Measurements from ENCODE around the gene NOTCH1.
A peak's percentile ranks its signal among the peaks of the same experiment; 100 is the strongest.

The NOTCH1 gene

DNA sequence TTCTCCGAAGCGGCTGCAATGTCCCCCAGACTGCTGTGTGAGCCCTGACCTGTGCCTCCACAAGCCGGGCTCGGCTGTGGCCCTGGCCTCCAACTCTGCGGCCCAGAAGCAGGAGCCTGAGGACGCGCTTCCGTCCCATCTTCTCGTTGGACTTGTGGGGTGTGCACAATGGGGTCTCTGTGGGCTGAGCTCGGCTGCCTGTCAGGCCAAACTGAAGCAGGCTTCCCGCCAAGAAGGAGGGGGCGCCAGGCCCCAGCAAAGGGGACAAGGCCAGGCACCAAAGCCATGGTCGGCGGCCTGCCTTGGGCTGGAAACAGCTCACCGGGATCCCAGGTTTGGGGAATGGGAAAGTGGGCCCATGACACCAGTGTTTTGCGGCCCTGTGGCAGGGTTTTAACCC lies 4.1 kb downstream of the NOTCH1 start:
- TF ChIP-seq, protein P1, sequence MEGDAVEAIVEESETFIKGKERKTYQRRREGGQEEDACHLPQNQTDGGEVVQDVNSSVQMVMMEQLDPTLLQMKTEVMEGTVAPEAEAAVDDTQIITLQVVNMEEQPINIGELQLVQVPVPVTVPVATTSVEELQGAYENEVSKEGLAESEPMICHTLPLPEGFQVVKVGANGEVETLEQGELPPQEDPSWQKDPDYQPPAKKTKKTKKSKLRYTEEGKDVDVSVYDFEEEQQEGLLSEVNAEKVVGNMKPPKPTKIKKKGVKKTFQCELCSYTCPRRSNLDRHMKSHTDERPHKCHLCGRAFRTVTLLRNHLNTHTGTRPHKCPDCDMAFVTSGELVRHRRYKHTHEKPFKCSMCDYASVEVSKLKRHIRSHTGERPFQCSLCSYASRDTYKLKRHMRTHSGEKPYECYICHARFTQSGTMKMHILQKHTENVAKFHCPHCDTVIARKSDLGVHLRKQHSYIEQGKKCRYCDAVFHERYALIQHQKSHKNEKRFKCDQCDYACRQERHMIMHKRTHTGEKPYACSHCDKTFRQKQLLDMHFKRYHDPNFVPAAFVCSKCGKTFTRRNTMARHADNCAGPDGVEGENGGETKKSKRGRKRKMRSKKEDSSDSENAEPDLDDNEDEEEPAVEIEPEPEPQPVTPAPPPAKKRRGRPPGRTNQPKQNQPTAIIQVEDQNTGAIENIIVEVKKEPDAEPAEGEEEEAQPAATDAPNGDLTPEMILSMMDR (IDR thresholded peaks at IDR 0.05; ENCODE audit: low read depth, low read length) = no peak
- in situ Hi-C loops (cut with HindIII; ENCODE audit: low sequenced_read_pairs) = loop anchor here (10.0 kb wide), 1 partner anchor 57 kb away; the partner anchor contains the start of gene SEC16A
- H3K4me3 ChIP-seq (ENCODE audit: low read depth, low read length) = no peak overlapping the region
- DNase-seq (ENCODE audit: low read depth, low spot score) = no peak

DNA sequence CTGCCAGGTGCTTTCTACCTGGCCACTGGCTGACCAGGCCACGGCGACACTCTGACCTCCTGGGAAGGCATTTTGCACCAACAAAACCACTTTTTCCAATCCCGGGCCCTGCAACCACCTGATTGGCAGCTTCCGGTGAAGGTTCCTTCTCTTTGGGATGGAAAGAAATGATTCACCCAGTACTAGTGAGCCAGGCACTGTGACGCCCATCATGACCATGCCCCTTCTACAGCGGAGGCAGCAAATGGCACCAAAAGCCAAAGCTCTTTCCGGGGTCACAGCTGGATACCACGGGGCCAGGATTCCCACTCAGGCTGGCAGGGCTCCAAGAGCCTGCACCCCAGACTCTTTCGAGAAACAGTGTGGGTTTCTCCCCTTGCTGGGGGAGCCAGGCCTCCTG lies 4.7 kb downstream of the NOTCH1 start:
- no peak overlapping the region for H3K4me3 ChIP-seq (ENCODE audit: low read depth, low read length)
- in situ Hi-C loops (cut with HindIII; ENCODE audit: low sequenced_read_pairs) = loop anchor here (10.0 kb wide), 1 partner anchor 56 kb away; the partner anchor contains the start of gene SEC16A
- peak; percentile 29 for DNase-seq (ENCODE audit: low read depth, low spot score)
- TF ChIP-seq, protein P1 (IDR thresholded peaks at IDR 0.05; ENCODE audit: low read depth, low read length) = no peak

DNA sequence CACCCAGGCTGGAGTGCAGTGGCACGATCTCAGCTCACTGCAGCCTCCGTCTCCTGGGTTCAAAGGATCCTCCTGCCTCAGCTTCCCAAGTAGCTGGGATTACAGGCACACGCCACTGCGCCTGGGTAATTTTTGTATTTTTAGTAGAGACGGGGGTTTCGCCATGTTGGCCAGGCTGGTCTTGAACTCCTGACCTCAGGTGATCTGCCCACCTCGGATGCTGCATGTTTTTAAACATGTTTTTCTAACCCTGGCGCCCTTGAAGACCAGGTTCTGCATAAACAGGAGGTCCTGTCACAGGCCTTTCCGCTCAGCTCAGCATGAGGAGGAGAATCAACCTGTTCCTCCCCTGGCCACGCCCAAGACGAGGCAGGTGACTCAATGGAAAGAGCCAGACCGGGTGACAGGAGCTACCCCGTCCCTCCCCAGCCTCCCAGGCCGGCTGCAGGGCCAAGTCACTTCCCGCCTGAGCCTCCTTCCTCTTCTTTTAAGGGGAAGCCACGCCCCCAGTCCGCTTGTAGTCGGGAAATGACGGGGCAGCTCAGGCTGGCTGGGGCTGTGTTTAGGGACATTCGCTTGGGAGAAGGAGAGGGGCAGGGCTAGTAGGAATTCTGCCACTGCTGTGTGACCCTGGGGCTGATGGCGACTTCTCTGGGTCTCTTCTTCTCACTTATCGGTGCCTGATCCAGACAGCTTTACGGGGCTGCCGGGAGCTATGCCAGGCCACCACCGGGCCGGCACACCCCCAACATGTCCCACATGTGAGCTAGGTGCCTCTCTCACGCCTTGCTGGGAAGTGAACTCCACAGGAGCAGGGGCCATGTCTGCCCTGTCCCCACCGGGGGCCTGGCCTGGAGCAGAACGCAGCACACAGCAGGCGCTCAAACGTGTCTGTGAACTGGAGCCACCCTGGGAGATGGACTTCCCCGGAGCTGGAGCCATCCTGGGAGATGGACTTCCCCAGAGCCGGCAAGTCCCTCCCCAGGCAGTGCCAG lies 6.1 kb downstream of the NOTCH1 start:
- DNase-seq (ENCODE audit: low read depth, low spot score) = peak; percentile 73
- no peak overlapping the region for H3K4me3 ChIP-seq (ENCODE audit: low read depth, low read length)
- TF ChIP-seq, protein P1 (IDR thresholded peaks at IDR 0.05; ENCODE audit: low read depth, low read length) = no peak
- in situ Hi-C loops (cut with HindIII; ENCODE audit: low sequenced_read_pairs) = loop anchor here (10.0 kb wide), 1 partner anchor 55 kb away; the partner anchor contains the start of gene SEC16A

DNA sequence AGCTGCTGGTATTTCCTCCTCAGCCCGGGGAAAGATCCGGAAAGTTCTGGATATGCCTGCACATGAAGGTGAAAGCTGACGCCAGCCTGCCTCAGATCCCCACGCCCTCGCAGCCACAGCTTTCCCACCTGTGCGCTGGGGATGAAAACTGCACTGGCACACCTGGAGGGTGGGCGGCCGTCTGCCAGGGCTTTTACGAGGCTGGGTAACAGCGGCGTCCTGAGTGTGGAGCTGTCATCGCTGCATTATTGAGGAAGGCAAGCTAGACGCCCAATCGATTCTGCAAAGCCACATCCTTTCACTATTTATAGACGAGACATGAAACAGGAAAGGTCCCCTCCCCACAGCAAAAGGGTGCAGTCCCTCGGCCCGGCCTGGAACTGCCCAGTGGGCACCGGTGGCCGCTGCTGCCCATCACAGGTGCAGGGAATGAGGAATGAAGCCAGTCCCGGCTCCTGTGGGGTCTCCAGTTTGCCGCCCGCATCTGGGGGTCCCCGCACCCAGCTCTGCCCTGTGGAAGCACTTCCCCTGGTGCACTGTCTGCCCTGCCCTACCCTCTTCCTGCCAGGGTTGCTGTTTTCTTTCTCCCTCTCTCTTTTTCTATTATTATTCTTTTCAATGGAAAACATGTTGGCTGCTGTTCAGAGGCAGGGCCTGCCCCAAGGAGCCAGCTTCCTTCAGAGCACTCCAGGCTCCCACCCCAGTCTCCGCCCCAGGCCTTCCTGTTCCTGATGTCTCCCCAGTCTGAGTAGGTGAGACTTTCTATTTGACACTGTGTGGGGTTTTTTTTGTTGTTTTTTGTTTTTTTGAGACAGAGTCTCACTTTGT lies 7.0 kb downstream of the NOTCH1 start:
- TF ChIP-seq, protein P1 (IDR thresholded peaks at IDR 0.05; ENCODE audit: low read depth, low read length) = no peak
- in situ Hi-C loops (cut with HindIII; ENCODE audit: low sequenced_read_pairs) = no loop called here
- DNase-seq (ENCODE audit: low read depth, low spot score) = no peak
- H3K4me3 ChIP-seq (ENCODE audit: low read depth, low read length) = no peak overlapping the region

DNA sequence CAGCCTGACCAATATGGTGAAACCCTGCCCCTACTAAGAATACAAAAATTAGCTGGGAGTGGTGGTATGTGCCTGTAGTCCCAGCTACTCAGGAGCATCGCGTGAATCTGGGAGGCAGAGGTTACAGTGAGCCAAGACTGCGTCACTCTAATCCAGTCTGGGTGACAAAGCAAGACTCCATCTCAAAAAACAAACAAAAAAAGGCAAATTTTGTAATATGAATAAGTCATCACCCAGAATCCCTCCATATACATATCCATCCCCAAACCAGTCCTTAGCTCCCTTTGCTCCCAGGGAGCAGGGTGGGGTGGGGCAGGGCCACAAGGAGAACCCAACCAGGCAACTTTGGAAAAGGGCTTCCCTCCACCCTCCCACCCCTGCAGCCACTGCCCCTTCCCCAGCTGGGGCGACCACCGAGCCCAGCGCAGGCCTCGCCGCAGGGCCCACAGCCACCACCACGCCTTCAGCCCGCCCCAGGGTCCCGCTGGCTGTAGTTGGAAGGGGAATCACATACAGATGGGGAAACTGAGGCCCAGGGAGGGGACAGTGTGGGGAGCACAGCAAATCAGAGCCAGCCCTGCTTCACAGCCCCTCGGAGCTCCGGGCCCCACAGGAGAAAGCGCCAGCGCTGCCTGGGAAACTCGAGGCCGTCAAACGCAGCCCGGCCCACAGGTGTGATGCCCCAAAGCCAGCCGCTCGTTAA lies 7.8 kb downstream of the NOTCH1 start:
- TF ChIP-seq, protein P1 (IDR thresholded peaks at IDR 0.05; ENCODE audit: low read depth, low read length) = no peak
- no peak overlapping the region for H3K4me3 ChIP-seq (ENCODE audit: low read depth, low read length)

DNA sequence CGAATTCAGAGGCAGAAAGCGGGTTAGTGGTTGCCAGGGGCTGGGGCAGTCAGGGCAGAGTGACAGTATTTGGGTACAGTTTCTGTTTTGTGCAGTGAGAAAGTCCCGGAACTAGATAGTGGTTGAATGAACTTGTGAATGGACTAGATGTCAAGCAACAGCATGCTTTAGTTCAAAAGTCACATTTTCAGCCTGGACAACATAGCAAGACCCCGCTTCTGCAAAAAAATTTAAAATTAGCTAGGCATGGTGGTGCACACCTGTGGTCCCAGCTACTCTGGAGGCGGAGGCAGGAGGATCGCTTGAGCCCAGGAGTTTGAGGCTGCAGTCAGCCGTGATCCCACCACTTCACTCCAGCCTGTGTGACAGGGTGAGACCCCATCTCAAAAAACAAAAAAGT lies 8.4 kb downstream of the NOTCH1 start:
- DNase-seq (ENCODE audit: low read depth, low spot score) = no peak
- in situ Hi-C loops (cut with HindIII; ENCODE audit: low sequenced_read_pairs) = no loop called here
- TF ChIP-seq, protein P1 (IDR thresholded peaks at IDR 0.05; ENCODE audit: low read depth, low read length) = no peak
- H3K4me3 ChIP-seq (ENCODE audit: low read depth, low read length) = no peak overlapping the region

More for the DNA sequence above, 7.8 kb downstream of the NOTCH1 start:
- DNase-seq (ENCODE audit: low read depth, low spot score) = no peak
- in situ Hi-C loops (cut with HindIII; ENCODE audit: low sequenced_read_pairs) = no loop called here
